ENCODE data around the gene SLC29A2.
"Not testable (repeated sequence)": the region's sequence is repeated elsewhere in the genome, so short reads cannot be mapped to it uniquely, and the experiment has no call there.

The SLC29A2 gene

GRCh38 chr11:66386171-66387069, 14.9 kb upstream of the SLC29A2 start:
- peak; percentile 83 for DNase-seq (ENCODE audit: low read depth)

DNA sequence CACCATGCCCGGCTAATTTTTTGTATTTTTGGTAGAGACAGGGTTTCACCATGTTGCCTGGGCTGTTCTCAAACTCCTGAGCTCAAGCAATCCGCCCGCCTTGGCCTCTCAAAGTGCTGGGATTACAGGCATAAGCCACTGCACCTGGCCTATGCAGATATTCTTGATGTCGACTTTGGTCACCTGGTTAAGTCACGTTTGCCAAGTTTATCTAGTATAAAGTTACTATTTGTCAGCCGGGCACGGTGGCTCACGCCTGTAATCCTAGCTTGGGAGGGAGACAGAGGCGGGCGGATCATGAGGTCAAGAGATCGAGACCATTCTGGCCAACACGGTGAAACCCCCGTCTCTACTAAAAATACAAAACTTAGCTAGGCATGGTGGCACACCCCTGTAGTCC, 12.8 kb upstream of the SLC29A2 start:
- DNase-seq (ENCODE audit: low read depth) = not testable (repeated sequence)

GRCh38 chr11:66380264-66380663, 8.7 kb upstream of the SLC29A2 start:
- DNase-seq (ENCODE audit: low read depth) = not testable (repeated sequence)

GRCh38 chr11:66373690-66374287, 2.2 kb upstream of the SLC29A2 start:
- DNase-seq (ENCODE audit: low read depth) = not testable (repeated sequence)

GRCh38 chr11:66373265-66373664, 1.7 kb upstream of the SLC29A2 start:
- DNase-seq (ENCODE audit: low read depth) = no peak

GRCh38 chr11:66369073-66369894, 2.3 kb downstream of the SLC29A2 start:
- no peak for DNase-seq (ENCODE audit: low read depth)

GRCh38 chr11:66368484-66368883, 3.1 kb downstream of the SLC29A2 start:
- DNase-seq (ENCODE audit: low read depth) = no peak

DNA sequence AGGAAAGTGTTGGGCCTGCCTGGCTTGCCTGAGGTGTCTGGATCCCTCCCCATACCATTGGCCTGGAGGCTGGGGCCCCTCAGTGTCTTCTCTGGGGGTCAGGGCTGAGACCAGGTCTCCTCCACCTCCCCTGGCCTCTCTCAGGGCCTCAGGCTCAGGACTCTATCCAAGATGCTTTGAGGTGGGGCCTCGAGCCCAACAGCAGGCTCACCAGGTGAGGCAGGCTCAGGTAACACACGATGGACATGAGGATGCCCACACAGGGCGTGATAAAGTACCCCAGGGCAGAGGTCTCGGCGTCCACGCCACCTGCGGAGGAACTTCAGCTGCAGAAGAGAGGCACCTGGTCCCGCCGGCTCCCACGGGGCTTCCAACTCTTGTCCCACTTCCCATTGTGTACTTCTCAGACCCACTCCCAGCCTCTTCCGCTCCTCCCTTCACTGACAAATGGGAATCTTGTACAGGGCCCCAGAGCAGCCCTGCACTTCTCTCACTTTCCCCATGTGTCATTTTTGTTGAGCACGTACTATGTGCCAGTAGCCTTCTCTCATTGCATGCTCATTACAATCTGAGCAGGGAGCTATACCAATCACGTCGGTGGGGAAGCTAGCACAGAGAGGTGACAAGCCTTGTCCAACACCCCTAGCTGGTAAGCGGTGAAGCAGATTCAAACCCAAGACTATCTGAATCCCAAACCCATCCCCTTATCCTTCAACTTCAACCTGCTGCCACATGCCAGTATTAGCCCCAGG, 3.8 kb downstream of the SLC29A2 start:
- DNase-seq (ENCODE audit: low read depth) = no peak

DNA sequence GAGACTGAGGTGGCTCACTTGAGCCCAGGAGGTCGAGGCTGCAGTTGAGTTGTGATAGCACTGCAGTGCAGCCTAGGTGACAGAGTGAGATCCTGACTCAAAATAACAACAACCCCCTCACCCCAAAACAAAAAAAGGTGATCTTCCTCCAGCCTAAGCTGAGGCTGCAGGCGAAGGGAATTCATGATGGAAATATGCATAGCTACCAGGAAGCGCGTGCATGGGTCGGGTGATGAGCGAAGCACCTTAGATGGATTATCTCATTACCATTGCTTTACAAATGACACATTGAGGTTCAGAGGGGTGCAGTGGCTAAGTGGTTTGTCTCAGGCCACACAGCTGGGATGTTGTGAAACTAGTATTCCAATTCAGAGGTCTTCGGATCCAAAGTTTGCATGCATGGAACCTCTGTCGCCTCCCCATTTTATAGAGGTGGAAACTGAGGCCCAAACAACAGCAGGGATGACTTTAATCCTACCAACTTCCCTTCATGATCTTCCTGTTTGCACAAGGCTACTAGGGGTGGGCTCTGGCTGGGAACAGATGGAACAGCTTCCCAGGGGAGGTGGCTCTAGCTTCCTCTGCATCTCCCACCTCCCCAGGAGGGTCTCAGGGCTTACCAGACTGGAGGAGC, 4.6 kb downstream of the SLC29A2 start:
- no peak for DNase-seq (ENCODE audit: low read depth)

GRCh38 chr11:66365711-66366619, 5.6 kb downstream of the SLC29A2 start:
- DNase-seq (ENCODE audit: low read depth) = no peak

DNA sequence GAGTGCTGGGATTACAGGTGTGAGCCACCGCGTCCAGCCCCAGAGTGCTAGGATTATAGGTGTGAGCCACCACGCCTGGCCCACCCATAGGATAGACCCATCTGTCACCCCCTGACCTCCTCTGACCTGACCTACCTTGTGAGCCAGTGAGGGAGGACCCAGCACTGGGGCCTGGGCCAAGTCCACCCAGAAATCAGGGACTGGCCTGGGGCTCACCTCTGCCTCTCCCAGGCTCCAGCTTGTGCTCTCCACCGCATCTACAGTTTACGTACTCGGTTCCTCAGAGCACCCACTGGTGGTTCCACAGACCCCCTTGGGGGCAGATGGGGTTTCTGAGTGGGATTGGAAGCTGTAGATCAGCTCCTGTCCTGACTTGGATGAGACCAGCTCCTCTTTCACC, 6.4 kb downstream of the SLC29A2 start:
- no peak for DNase-seq (ENCODE audit: low read depth)

GRCh38 chr11:66363805-66364535, 7.6 kb downstream of the SLC29A2 start:
- no peak for DNase-seq (ENCODE audit: low read depth)

GRCh38 chr11:66363187-66363601, 8.4 kb downstream of the SLC29A2 start:
- DNase-seq (ENCODE audit: low read depth) = no peak

- no peak for DNase-seq (ENCODE audit: low read depth)
Measured at GRCh38 chr11:66362481-66363147, 8.9 kb downstream of the SLC29A2 start.

DNA sequence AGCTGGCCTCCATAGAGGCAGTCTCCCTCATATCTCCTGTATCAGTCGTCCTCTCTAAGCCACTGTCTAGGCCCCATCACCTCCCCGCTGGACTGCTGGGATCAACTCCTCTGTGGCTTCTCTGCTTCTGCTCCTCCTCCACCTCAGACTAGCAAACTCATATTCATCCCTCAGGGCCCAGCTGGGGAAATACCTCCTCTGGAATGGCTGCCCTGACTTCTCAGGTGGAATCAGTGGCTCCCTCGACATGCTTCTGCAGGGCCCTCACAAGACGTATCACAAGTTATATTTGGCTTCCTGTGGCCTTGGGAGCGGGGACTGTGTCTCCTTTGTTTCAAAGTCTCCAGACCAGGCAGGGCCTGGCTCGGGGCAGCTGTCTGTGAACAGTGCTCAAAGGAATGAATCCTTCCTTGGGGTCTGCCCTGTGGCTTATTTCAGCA, 10.0 kb downstream of the SLC29A2 start:
- DNase-seq (ENCODE audit: low read depth) = no peak

GRCh38 chr11:66360406-66361073, 11.0 kb downstream of the SLC29A2 start:
- no peak for DNase-seq (ENCODE audit: low read depth)

- DNase-seq (ENCODE audit: low read depth) = no peak
Measured at GRCh38 chr11:66359662-66360087, 11.9 kb downstream of the SLC29A2 start.

GRCh38 chr11:66350560-66351235, 20.9 kb downstream of the SLC29A2 start:
- not testable (repeated sequence) for DNase-seq (ENCODE audit: low read depth)

All from fibroblast of gingiva (primary cell).